ENCODE measurements around the gene NEUROD6.

NEUROD6 gene

DNA sequence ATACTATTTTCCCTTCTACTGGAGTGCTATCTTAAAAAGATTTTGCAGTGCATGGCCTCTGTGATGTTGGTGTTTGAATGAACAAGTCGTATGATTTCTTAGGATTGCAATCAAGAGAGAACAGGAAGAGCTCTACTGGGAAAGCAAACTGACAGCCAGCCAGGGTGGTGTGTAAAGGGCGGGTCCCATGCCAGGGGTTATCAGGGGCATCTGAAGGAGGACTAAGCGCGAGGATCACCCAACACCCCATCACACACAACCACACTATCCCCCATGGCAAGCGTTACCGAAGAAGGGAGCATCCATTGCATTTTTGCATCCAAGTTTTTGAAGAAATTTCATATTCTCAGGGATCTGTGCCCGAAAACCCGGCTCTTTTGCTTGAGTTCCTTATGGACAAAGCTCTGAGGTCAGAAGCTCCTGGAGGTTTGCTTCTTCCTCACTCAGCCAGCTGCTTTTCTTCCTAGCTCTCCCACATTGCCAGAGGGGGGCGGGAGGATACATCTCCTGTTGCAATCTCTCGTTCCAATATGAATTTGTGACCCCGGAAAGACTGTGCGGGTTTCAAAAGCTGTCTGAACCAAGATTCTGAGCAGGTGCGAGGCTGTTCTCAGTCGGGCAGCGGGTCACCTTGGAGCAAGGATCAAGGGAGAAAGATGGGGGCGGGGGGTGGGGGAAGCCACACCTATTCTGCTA is 5.2 kb downstream of the NEUROD6 start:
- no peak for DNase-seq (ENCODE audit: low read depth in 2 of 2)

DNA sequence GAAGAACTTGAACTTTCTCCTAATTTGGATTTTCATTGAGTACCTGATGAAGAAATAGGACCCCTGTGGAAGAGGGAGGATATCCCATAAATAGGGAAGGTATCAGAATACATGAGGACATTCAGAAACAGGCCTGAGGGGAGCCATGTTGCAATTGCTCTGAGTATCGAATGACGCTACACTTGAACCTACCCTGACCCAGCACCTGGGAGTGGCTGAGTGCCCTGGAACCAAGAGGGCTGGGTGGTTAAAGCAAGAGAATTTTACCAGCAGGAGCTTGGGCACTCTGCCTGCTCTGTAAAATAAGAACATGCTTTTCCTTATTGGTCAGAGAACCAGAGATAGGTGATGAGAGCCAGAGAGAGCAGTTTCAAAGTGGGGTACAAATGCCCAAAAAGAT is 7.2 kb downstream of the NEUROD6 start:
- DNase-seq (ENCODE audit: low read depth in 2 of 2), result no peak

DNA sequence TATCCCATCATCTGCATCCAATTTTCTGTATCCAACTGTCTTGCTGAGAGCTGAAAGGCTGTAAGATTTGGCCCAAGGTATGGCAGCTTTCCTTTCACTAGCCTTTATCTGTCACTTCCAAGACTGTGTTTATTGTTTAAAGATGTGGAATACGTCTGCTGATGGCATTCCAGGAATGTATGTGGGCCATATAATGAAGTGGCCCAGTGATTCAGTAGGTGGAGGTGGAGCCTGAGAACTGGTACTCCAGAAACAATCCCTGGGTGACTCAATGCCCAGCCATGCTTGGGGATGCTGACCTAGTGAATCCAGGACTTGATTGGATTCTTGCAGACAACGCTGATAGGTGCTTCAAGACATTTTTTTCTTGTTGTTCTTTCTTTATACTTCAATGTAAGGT is 13.5 kb downstream of the NEUROD6 start:
- no peak for DNase-seq (ENCODE audit: low read depth in 2 of 2)

DNA sequence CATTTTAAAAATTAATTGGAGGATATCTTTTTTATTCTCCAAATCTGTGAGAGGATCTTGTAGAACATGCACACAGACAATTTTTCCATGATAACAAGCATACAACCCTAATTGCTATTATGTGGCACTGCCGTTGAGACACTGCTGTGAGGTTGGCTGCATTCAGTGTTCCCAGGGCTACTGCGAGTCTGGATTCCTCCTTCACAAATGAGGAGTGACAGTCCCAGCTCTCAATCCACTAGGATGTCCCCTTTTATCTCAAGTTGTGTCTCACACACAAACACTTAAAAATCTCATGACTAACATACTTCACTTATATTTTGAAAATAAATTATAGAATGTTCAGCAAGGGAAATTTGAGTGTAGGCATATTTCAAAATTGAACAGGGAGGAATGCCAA is 14.1 kb downstream of the NEUROD6 start:
- DNase-seq (ENCODE audit: low read depth in 2 of 2), result no peak

DNA sequence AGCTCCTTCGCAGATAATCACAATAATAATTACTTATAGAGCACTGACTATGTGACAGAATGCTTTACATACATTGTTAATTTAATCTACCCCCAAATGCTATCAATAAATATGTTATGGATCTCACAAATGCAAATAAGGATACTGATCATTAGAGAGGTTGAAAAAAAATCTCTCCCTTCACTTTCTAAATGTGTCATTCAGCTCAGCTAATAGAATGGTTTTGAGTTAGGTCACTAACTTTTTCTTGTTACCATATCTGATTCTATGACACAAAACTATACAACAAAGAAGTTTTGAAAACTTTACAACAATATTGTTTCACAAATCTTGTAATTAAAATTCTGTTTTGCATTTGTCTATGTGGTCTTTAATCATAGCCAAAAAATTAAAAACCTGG is 17.4 kb downstream of the NEUROD6 start:
- DNase-seq (ENCODE audit: low read depth in 2 of 2), result no peak

DNA sequence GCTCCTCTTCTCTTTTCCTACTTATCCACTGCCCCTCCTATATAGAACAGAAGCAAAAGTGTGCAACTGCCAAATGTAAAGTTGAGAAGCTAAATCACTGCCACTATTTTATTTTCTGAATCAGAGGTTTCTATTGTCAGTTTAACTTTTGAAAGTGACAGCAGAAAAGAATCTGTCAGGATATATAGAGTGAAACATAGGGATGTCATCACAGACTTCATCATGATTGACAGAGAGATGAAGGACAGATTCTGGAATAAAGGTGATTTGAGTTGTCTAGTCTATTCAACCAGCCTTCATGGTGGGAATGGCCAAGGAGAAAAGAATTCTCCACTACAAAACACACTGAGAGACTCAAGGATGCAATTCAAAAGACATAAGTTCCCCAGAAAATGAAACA is 19.9 kb downstream of the NEUROD6 start:
- DNase-seq (ENCODE audit: low read depth in 2 of 2), result no peak

DNA sequence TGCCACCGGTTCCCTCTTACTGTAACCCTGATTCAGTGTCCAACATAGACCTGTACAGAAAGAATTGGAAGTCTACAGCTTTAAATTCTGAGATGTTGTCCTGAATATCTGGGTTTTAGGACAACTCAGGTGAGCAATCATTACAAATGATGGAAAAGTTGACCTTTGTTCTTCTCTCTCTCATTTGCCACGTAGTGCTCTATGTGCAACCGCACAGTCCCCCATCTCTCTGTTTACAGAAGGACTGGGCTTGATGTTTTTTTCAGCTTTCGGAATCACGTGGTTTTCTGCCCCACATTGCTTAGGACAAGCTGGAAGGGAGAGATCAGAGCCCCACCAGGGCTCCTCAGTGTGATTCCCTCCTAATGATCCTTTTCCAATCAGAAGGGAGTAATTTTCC is 22.2 kb downstream of the NEUROD6 start:
- no peak for DNase-seq (ENCODE audit: low read depth in 2 of 2)

DNA sequence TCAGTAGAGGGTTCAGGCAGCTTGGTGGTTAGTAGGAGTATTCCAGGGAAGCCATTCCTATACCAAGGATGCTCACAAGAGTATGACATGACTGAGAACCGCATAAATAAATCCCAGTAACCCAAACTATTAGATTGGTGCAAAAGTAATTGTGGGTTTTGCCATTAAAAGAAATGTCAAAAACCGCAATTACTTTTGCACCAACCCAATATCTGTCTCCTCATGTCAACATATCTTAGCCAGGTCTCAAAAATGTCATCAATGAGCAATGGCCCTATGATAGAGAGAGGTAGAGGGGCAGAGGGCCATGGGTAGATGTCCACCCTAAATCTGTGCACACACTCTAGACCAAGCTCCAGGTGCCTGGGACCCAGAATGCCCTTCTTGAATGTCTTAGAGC is 23.6 kb downstream of the NEUROD6 start:
- no peak for DNase-seq (ENCODE audit: low read depth in 2 of 2)

DNA sequence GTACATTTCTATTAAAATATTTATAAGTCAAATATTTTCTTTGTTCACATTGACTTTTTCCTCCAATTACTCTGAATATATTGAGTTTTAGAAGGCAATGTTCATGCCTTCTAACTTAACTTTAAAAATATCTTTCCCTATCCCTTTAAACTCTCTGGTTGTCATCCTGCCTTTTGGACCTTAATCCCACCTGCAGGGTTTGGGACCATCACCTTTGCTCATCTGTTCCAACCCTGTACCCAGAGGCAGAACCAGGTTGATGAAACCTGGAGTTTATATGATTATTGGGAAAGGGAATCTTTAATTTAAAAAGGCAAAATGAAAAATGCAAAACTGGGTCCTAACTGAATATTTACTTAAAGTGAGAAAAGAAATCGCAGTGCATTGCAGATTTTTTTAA is 24.8 kb downstream of the NEUROD6 start:
- DNase-seq (ENCODE audit: low read depth in 2 of 2), result no peak

DNA sequence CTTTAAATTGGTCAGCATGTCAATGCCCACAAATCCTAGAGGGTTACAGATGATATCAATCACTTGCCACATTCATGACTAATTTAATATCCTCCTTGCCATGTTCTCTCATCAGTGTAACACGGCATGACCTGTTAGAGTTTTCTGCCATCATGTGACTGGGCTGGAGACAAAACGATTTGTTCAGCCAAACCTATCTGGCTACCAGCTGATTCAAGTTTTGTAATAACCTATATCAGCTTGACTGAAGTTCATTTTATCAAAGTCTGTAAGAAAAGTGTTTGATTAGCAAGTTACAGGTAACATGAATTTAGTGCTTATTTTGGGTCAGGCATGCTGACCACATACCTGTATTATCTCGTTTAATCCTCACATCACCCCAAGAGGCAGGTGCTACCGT is 25.7 kb downstream of the NEUROD6 start:
- no peak for DNase-seq (ENCODE audit: low read depth in 2 of 2)

DNA sequence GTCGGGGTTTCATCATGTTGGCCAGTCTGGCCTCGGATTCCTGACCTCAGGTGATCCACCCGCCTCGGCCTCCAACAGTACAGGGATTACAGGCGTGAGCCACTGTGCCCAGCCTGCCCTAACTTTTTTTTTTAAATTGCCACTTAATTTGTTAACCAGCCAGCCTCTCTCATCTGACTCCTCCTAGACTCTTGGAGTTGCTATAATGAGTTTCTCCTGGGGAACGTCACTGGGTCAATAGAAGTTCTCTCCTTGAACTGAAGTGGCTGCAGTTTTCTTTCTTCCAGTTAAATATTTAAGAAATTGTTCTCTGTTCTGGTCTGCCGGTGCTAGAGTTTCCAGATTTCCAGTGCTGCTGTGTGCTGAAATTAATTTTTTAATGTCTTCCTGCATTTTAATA is 27.6 kb downstream of the NEUROD6 start:
- DNase-seq (ENCODE audit: low read depth in 2 of 2), result no peak

DNA sequence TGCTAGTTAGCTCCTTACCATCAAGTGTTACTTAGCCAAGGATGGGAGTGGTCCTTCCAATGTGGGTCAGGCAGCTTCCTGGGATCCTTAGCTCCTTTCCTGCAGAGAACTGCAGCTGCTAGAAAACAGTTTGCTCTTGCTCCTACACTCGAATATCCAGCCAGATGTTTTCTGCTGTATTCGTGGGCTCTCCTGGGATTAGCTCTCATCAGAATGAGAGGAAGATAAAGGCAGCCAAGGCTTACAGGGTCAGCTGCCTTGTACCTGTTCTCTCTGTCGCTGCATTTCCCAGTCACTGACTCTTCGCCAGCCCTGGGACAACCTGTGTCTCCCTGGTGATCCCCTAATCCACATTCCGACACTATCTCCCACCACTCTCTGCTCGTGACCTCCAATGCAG is 29.0 kb downstream of the NEUROD6 start:
- no peak for DNase-seq (ENCODE audit: low read depth in 2 of 2)

DNA sequence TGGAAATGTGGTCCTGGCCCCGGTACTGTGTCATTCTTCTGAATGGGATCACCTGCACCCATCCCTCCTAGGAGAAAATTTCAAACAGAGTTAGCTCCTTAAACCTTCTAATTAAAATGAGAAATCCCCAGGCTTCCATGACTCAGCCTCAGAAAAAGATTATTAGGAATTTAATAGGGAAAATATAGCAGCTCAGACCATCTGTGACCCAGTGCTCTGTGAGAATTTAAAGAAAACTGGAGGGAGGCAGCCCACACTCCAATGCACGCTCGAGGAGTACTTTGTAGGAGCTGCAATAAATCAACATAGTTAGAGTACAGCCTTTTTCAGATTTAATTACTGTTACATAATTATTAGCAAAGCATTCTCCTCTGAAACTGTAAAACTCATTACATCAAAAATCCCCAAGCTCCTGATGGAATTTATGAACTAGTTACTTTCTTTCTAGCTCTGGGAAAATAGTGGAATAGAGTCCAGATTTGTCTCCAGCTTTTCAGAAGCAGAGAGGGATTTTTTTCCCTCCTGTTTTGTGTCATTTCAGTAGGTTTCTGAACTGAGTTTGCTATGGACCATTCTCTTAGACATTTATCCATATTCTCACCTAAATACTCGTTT is 30.1 kb downstream of the NEUROD6 start:
- no peak for DNase-seq (ENCODE audit: low read depth in 2 of 2)

DNA sequence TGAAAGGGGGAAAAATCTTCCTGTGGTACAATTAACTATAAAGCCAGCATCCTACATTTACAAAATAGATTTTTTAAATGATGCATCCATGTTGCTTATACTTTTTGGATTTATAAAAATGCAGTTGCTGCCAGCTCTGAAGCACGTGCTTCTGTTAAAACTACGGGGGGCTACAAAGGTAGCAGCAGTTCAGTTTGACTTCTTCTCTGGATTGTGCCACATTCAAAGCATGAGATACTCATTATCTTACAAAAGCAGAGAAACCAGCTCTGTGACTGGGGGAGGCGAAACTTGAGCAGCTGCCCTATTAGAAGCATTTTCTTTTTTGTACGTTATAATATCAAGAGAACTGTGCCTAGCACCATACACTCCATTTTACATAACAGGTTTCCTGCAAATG is 31.1 kb downstream of the NEUROD6 start:
- DNase-seq (ENCODE audit: low read depth in 2 of 2), result no peak

DNA sequence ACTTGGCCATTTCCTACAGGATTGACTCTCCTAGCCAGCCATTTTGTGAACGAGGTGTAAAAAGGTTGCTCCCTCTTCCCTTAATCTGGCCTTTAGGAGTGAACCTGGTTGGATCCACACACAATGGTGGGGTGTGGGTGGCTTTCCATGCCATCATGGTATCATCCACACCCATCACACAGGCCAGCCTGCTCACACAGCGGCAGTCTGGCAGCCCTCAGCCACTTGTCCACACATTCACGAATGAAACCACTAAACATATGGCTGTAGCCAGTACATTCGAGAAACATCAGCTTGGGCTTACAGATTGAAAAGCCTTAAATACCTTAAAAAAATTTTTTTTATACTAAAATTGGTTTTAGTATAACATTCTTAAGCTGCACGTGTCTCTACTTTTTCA is 31.9 kb downstream of the NEUROD6 start:
- DNase-seq (ENCODE audit: low read depth in 2 of 2), result no peak

DNA sequence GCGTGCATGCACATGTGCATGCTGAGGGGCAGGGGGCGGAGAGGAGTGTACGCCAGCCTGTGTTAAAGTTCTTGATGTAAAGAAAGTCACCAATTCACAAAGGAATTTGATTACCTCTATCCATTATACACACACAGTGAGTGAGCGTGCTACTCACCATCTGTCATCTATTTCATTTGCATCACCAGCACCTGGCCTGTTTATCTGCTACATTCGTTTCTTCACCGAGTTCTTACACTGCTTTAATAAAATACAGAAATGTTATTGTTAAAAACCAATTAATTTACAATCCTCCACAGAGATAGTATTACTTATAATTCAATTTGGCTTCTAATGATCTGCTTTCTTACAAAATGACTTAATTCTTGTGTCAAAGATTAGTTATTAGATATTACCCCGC is 32.6 kb downstream of the NEUROD6 start:
- DNase-seq (ENCODE audit: low read depth in 2 of 2), result no peak

DNA sequence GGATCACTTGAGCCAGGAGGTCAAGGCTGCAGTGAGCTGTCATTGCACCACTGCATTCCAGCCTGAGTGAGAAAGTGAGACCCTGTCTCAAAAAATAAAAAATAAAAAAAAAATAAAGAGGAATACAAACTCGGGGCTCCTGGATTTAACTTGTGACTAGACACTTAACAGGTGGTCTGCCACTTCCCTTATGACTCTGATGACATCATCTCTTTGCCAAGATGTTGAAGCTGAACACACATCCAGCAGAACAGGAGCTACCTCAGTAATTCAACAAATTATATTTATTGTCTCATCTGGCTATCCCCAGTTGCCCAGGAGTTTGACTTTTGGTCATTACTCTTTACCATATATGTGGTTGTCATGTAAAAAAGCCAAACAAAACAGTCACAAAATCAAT is 35.3 kb downstream of the NEUROD6 start:
- no peak for DNase-seq (ENCODE audit: low read depth in 2 of 2)

DNA sequence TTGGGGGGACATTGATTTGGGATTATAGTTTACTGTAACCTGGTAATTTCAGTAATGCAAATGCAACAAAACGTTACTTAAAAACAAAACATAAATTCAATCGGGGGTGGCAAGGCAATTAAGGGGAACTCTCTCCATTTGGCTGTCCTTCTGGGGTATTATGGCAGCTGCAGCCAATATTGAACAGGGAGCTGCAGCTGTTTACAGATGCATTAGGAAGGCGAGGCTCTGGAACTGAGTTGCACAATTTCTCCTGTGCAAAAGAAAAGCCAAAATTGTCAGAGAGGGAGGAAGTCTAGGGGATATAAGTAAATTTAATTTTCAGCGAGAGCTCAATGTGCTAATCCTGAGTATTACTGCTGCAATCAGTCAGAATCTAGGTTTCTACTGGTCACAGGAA is 36.1 kb downstream of the NEUROD6 start:
- DNase-seq (ENCODE audit: low read depth in 2 of 2), result no peak

DNA sequence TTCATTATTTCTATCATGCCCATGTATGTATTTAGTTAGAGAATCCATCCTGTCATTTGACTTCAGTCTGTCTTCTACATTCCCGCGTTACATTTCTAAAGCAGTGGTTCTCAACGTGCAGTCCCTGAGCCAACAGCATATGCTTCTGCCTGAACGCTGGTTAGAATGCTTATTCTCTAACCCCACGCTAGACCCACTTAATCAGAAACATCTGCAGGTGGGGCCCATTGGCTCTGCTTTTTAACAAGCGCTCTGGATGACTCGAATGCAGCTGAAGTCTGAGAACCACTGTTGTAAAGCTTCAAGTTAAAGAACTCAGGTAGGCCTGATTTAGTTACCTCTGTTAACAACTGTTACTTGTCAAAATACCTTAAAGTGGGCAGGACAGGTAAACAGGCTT is 38.2 kb downstream of the NEUROD6 start:
- DNase-seq (ENCODE audit: low read depth in 2 of 2), result no peak

DNA sequence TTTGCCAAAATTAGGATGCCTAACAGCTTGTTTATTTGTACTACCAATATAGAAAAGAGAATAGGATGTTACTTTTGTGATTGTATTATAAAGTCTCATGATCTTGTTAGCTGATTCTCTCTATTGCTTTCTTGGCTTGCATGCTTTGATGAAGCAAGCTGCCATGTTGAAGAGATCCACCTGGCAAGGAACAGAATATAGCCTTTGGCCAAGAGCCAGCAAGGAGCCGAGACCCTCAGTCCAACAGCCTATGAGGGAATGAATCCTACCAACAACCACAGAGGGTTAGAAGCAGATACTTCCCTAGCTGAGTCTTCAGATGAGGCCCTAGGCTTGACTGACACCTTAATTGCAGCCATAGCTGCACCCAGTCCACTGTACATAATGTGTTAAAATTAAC is 41.2 kb downstream of the NEUROD6 start:
- no peak for DNase-seq (ENCODE audit: low read depth in 2 of 2)

DNA sequence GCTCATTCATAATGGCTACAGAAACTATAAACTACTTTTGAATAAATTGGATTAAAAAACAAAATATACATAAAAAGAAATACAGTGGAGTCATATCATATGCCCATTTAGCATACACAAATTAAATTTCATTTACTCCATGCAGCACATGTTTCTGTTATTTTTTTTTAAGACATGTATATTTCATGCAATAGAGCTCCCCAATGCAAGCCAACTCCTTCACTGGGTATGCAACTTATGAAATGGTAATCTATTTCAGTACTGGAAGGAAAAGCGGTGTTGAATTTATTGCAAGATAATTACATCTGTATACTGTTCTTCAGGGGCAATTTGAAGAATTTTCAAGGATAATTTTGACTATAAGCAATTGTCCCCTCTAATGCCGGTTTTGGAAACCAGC is 49.9 kb downstream of the NEUROD6 start:
- DNase-seq (ENCODE audit: low read depth in 2 of 2), result no peak
